Suppressor macrophage treated with lipopolysaccharide for 1 hour (primary cell): ENCODE results near the gene PCDHGC3.

ENCODE experiments used
- DNase-seq, 3 donors: peaks; one replicate each; pipeline ENCODE4 v3.0.0-alpha.2; 2020 to 2022

The PCDHGC3 gene

DNA sequence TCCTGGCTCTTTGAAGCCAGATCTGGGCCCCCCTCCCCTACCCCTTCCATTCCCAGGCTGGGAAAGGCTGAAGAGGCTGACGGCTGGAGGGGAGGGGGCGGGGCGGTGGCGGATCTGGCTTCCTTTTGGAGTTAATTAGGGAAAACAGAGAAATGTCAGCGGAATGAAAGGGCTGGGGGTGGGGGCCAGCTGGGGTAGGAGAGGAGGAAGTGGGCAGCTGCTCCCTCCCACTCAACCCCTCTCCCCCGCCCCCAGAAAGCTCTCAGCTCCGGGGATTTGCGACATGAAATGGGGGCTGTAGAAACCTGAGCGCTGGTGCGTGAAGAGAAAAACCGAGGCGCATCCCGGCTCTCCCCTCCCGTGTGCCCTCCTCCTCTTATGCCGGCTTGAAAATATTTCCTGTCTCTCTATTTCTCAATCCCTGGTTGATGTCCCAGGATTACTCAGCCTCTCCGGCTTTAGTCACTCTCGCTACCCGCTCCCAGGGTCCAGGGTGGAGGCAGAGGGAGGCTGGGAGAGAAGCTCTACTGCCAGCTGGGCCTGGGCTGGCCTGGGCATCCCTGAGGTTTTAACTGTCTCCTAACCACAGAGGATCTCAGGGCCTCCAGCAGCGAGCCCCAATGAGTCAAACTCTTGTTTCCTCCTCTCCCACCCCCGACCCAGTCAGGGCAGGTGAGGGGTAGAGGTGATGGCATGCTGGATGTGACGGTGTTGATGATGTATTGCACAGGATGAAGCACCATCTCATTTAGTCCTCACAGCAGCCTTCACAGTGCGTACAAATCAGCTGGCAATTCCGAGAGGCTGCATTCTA, 33.2 kb downstream of the PCDHGC3 start:
- DNase-seq, result peak; percentile 80 to 84 (median 84)

DNA sequence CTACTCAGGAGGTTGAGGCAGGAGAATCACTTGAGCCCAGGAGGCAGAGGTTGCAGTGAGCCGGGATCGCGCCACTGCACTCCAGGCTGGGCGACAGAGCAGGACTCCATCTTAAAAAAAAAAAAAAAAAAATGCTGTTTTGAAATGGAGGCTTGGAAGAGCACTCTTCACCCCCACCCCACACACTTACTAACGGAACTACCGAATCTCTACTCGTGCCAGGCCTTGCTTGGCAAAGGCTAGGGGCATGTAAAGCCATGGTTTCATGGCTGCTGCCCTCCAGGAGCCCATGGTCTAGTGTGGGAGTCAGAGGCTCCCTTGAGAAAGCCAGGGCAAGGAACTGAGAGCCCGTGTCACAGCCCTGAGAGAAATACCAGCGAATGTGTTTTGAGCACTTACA, 34.4 kb downstream of the PCDHGC3 start:
- DNase-seq, result no peak

DNA sequence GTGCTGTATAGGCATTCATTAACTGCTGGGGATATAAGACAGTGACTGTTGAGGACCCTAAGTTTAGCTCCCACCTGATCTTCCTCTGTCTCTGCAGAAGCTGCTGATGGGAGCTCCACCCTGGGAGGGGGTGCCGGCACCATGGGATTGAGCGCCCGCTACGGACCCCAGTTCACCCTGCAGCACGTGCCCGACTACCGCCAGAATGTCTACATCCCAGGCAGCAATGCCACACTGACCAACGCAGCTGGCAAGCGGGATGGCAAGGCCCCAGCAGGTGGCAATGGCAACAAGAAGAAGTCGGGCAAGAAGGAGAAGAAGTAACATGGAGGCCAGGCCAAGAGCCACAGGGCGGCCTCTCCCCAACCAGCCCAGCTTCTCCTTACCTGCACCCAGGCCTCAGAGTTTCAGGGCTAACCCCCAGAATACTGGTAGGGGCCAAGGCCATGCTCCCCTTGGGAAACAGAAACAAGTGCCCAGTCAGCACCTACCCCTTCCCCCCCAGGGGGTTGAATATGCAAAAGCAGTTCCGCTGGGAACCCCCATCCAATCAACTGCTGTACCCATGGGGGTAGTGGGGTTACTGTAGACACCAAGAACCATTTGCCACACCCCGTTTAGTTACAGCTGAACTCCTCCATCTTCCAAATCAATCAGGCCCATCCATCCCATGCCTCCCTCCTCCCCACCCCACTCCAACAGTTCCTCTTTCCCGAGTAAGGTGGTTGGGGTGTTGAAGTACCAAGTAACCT, 35.3 kb downstream of the PCDHGC3 start:
- no peak for DNase-seq

DNA sequence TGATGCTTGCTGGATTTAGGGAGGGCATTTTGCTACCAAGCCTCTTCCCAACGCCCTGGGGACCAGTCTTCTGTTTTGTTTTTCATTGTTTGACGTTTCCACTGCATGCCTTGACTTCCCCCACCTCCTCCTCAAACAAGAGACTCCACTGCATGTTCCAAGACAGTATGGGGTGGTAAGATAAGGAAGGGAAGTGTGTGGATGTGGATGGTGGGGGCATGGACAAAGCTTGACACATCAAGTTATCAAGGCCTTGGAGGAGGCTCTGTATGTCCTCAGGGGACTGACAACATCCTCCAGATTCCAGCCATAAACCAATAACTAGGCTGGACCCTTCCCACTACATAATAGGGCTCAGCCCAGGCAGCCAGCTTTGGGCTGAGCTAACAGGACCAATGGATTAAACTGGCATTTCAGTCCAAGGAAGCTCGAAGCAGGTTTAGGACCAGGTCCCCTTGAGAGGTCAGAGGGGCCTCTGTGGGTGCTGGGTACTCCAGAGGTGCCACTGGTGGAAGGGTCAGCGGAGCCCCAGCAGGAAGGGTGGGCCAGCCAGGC, 36.1 kb downstream of the PCDHGC3 start:
- DNase-seq, result no peak

DNA sequence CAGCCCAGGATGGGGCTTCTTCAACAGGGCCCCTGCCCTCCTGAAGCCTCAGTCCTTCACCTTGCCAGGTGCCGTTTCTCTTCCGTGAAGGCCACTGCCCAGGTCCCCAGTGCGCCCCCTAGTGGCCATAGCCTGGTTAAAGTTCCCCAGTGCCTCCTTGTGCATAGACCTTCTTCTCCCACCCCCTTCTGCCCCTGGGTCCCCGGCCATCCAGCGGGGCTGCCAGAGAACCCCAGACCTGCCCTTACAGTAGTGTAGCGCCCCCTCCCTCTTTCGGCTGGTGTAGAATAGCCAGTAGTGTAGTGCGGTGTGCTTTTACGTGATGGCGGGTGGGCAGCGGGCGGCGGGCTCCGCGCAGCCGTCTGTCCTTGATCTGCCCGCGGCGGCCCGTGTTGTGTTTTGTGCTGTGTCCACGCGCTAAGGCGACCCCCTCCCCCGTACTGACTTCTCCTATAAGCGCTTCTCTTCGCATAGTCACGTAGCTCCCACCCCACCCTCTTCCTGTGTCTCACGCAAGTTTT, 36.7 kb downstream of the PCDHGC3 start:
- peak; percentile 67 to 91 (median 73) for DNase-seq

DNA sequence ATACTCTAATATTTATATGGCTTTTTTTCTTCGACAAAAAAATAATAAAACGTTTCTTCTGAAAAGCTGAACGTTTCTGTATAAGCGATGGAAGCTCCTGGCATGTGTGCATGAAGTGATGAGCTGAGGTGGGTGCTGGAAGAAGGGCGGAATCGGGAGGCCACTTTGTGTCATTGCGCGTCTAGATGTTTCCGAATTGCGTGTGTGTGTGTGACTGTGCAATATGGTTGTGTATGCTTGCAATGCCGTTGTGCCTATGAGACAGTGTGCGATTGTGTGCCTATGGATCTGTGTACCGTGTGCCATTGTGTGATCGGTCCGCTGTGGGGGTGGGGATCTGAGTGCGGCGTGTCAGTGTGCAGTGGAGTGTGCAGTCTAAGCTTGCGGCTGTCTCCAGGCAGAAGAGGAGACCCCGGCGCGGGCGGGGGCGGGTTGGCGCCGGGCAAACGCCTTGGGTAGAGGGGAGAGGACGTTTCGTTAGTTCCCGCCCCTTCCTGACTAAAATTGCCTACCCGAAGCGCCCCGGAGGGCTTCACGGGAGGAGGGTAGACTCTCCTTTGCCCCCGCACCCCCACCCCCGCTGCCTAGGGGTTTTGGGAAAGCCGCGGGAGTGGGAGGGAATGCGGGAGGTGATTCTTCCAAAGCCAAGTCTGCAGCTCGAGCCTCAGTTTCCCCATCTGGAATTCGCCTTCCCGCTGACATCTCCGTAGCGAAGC, 37.3 kb downstream of the PCDHGC3 start:
- peak; percentile 36 to 56 (median 38) for DNase-seq

DNA sequence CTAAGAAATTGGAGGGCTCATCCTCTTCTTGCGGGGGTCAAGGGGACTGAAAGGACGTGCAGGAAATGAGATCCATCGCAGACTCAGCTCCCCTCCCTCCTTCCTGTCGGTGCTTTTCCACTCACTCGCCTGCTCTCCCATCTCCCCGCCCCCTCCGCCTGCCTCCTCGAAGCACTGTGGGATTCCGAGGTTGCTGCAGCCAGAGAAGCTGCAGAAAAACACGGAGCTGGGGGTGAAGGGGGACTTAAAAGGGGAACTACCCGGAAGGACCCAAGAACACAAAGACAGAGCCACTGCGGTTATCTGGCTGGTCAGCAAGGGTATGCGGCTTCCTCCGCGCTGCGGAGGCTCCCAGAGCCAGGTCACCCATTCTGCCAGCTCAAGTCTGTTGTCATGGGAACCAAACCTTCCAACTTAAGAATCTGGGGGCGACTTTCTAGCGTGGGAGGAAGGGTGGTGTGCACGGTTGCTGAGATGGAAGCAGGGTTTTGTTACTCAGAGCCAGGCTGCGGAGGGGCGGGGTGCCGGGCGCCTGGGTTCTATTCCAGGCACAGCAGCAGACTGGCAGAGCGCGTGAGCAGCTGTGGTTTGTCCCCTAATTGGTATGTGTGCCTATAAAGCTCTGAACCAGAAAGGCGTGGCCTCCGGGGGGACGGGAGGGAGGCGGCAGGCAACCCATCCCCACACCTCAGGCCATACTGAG, 38.0 kb downstream of the PCDHGC3 start:
- peak; percentile 93 to 96 (median 95) for DNase-seq

DNA sequence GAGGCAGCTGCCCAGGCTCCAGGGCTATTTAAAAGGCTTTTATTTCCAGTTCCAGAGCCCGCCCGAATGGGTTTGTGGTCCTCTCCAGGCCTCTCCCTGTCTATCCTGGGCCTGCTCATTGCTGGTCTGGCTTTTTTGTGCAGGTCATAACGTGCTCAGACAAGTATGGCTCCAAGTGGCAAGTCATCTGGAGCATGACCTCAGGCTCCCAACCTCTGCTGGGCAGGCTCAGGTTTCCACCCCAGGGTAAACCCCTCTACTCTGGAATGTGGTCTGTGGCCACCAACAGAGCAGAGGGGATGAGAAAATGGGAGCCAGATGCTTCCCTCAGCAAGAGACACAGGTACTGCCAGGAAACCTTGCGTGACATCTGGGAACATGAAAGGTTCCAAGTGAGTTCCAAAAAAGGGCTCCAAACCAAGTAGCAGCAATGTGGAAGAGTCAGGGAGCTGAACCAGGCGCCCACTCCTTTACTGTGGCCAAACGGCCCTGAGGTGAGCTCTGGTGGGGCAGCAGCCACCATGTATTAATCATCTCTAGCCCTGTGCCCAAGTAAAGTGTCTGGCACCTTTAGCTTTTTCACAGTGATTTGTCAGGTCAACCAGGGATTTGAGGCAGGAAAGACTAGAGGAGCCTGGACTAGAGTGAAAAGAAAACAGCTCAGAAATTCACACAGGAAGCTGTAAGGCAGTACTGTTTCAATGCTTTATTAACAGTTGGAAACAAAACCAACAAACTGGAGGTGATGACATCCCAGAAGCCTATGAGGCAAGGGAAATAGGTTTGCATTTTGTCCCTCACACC, 38.8 kb downstream of the PCDHGC3 start:
- no peak for DNase-seq

DNA sequence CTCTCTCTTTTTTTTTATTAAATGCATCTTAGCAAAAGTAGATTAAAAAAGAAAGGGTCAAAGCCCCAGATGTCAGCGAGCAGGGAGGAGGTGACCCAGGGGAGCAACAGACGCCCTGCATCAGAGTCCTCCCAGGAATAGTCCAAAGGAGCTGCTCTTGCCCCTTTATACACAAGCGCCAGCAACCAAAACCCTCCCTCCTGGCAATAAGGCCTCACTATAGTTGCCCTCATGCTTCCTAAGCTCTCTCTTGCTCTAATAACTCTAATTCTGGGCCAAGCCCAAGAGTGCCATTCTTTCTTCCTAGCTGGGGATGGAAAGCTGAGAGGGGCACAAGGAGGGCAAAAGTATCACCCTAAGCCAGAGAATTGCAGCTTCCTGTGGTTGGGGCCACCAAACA, 39.4 kb downstream of the PCDHGC3 start:
- DNase-seq, result no peak

DNA sequence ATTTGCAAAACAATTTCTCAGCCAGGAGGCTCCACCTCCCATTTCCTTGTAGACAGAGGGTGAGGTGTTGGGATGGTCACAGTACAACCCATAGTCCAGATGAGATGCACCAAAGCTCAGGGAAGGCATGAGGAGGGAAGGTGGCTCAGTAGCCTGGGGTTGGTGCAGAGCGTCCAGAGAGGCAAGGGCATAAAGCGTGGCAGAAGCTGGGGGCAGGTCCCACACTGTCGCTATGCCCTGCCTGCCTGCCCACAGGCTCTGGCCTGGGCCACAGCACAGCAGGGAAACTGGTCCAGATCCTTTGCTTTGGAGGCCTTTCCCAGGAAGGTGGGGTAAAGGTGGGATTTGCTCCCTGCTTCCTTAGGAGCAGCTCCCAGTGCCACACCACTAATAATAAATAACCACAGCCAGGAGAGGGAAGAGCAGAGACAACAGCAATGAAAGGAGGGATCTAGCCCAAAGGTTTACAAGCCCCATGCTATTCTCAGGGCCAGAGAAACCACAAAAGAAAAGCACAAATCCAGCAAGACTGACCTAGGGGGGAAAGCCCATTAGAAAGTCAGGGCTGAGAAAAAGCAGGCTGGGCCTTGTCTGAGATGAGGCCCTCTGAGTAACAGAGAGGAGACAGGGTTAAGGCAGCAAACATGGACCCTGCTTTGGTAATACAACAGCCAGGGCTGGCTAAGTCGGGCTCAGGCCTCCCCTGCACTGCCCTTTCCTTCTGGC, 40.3 kb downstream of the PCDHGC3 start:
- no peak for DNase-seq

DNA sequence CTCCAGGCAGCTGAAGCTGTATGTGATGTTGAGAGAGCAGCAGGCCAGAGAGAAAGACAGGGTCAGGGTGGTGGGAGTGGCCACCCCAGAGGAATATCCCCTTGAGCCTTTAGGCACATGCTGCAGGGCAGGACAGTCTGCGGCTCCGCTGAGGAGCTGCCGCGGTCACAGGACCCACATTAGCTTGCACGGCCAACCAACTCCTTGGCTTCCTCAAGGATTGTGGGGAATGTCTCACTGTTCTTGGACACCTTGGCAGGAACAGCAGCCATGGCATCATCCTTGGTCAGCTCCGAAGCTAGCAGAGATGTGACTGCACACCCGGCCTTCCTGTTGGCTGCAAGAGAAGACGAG, 40.9 kb downstream of the PCDHGC3 start:
- no peak for DNase-seq

DNA sequence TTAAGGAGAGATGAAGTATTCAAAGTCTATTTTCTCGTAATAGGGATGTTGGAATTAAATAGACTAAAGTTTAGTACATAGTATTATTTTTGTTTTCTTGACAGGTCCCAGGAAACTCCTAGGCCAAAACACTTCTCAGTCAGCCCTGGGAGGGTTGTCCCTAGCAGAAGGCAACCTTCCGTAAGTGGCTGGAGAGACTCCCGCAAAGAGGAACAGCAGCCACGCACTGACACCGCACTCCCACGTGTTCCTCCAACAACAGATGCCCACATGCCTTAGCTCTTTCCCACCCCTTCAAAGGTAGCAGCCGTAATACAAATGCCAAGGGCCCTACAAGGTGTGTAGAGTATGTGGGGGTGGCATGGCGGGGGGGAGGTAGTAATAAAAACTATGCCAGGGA, 41.5 kb downstream of the PCDHGC3 start:
- peak; percentile 47 to 55 (median 55) for DNase-seq

DNA sequence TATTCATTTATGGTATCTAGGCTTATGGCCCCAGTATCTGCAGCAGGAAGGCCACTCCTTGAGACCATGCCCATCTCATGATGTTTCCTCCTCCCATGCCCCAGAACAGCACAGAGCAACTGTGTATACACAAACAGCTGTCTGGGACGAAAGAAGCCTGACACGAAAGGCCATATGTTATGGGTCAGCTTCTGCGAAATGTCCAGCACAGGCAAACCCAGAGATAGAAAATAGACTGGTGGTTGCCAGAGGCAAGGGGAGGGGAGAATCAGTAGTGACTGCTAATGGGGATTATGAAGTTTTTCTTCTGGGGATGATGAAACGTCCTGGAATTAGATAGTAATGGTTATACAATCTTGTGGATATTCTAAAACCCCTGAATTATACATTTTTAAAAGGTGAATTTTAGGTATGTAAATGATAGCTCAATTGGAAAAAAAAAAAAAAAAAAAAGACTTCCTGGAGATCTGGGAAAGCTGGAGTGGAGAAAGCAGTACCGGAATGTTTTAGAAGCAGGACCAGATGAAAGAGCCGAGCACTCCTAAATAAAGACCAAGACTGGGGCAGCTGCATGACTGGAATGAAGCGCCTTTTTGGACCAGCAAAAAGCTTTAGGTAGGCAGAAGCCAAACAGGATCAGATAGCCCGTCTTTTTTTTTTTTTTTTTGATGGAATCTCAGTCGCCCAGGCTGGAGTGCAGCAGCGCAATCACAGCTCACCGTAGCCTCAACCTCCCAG, 42.3 kb downstream of the PCDHGC3 start:
- DNase-seq, result no peak

DNA sequence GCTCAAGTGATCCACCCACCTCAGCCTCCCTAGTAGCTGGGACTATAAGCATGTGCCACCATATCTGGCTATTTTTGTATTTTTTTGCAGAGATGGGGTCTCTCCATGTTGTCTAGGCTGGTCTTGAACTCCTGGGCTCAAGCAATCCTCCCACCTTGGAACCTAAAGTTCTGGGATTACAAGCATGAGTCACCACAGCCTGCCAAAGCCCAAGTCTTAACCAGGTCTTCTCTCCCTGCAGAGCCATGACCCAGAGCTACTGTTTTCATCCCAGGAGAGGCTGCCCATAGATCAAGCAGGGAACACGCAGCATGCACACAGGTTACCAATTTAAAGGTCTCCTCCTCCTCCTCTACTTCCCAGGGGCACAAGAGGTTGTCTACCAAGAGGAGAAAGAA, 42.9 kb downstream of the PCDHGC3 start:
- DNase-seq, result no peak

DNA sequence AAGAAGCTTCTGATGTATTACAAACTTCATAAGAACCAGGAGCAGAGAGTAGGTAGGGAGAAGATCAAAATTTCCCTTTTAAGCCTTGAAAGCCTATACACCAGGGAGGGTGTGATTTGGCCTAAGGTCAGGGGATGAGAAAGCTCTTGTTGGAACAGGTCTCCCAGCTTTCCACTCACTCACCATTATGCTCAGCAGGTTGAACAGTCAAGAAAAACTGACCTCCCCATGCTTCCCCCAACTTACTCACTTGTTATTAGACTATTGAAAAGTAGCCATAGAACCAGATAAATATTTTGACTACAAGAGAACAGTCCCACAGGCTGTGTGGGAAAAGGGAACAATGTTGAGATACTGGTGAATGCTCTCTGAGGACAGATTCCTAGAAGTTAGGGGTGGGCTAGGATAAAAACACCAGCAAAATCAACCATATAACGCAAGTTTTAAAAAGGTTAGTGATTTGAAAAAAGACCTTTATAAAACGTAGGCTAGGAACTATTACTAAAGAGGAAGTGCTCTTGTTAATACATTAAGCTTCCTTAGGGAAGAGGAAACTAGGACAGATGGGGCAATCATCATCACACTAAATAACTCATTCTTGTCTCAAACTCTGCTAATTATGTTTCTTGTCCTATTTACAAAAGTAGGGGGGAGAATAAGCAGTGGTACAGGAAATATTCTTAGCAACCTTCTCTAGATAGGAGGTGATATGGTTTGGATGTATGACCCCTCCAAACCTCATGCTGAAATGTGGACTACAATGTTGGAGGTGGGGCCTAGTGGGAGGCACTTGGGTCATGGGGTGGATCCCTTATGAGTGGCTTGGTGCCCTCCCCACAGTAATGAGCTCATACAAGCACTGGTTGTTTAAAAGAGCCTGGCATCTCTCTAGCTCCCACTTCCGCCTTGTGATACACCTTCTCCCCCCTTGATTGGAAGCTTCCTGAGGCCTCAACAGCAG, 44.1 kb downstream of the PCDHGC3 start:
- peak; percentile 67 to 71 (median 69) for DNase-seq

DNA sequence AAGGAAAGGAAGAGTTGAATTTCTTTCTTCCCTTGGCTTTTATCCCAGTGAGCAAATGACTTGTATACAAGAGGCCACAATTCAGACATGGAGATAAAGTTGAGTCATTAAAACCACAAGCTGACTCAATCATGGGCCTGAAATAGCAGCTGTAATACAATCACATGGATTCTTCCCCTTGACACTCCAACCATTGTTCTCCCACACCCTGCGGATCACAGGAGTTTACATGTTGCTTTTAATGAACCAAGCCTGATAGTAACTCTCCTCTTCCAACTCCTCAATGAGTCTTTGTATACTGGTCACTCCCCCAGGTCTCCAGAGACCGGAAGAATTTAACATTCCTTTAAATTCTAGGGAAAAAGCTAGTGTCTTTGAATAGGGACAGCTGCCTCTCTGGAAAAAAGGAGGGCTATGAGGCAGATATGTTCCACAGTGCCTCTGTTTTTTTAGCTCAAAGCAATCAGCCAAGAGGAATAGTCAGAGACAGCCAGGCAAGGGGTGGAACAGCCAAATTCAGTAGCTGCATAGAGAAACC, 45.5 kb downstream of the PCDHGC3 start:
- DNase-seq, result peak; percentile 80 to 94 (median 93)

DNA sequence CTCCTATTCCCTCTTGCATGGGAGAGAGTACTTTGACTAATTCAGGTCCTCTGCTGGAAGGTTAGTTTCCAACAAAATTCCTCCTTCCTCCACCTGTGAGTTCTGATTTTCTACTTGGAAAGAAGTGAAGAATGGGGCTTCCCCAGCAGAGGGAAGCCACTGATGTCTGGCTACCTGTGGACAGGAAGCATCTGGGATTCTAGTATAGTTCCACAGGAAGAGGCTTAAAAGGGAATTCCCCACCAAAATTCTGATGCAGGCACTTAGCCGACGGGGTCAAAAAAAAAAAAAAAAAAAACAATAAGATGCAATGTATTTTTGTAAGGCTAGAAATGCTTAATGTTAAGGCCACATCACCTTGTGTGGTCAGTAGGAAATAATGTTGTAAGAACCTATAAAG, 46.5 kb downstream of the PCDHGC3 start:
- peak in 1 of 3 donors; percentile 26 for DNase-seq

DNA sequence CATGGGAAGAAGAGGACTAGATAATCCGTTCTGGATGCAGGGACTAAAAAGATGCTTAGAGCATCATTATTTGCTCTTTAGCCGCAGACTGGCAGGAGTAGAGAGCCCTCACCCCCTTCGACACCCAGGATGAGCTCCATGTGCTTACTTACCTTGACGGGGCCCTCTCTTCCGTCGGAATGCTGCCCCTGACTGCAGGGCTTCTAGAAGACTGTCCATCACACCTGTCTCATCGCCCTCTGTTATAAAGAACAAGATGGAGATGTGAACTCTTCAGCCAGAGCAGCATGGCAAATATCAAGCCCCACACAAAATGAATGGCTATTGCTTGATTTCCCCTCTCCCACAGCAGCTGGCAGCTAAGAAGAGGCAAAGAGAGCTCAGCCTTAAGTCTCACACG, 48.2 kb downstream of the PCDHGC3 start:
- DNase-seq, result no peak
